GM18511 (cell line): ENCODE measurements around the gene CNNM2.
A peak's percentile ranks its signal among the peaks of the same experiment; 100 is the strongest.

Source experiments
- ATAC-seq: cut with Tn5 transposase; IDR thresholded peaks from one replicate; pipeline ENCODE4 v1.9.1; 2021; ENCODE audit warnings: mild to moderate bottlenecking, moderate library complexity; ENCODE audit not compliant: unreplicated experiment

CNNM2 gene

DNA sequence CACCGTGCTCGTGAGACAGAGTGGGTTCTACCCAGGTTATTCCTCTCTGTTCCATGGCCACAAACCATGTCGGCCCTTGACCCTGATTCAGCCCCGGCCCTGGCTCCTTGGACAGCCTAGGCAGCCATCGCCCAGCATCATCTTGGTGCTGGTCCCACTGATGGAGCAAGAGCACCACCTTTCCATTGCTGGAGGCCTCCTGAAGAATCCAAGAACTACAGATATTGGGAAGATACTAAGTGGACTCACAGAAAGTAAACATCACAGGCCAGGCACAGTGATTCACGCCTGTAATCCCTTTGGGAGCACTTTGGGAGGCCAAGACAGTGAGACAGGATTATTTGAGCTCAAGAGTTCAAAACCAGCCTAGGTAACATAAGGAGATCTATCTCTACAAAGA lies 149.9 kb downstream of the CNNM2 start:
- no peak for ATAC-seq

DNA sequence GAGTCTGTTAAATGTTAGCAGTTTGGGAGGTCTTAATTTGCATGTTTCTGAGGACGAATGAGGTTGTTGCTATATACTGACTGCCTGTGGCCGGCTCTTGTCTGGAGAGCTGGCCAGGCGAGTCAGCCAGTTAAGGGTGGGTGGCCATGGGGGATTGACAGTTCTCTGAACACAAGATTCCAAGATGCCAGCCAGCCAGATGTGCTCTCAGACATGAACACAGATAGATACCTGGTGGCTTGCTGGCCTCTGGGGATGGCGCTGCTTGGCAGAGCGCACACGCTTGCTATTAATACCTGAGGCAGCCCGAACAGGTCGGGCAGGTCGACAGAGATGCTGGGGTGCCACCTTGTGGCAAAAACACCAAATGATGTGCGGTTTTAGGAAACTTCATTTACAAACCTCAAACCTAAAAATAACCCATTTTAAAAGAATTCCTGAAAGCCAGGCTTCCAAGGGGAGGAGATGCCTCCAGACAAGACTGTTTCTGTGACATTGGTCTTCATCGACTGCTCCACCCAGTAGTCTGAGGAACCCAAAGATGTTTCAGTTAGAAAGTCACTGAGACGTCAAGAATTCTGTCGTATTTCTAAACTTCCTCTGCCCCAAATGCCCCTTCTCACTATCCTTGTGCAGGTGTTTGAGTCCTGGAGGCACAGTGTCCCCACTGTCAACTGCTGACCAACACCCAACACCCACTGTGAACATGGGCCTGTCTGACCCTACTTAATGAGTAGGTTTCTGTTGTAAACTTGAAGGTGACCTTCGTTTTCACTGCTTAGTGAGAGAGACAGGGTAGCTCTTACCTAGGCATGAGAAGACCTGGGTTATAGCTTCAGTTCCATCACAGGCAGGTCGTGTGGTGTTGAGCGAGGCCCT lies 151.6 kb downstream of the CNNM2 start:
- peak; percentile 69 for ATAC-seq

DNA sequence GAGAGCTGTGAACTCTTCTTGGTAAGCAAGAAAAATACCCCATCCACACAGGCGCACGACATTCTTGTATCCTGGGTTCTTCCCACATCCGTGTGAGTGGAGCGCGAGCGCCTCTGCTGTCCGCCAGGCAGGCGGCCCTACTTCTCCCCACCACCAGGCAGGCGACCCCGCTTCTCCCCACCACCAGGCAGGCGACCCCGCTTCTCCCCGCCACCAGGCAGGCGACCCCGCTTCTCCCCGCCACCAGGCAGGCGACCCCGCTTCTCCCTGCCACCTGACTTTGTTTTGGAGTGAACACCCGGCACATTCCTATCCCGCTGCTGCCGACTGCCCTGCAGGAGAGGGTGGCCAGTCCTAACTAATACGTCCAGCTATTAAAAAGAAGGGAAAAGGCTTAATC lies 154.2 kb downstream of the CNNM2 start:
- ATAC-seq = no peak

DNA sequence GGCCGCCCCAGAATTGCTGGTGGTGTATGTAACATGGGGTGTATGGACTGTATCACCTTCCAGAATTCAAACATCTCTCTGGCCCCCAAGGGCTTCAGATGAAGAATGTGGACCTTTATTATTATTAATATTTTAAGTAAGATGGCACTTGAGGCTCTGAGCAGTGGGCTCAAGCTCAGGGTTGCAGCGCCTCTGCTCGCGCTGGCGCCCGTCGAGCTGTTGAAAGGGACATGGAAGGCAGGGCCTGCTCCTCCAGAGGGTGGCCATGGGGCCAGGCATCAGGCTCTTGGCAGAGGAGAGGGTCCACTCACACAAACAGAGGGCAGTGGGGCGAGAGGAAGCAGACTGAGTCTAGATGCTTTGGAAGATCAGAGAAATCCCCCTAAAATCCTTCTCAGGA lies 154.8 kb downstream of the CNNM2 start:
- ATAC-seq = no peak

DNA sequence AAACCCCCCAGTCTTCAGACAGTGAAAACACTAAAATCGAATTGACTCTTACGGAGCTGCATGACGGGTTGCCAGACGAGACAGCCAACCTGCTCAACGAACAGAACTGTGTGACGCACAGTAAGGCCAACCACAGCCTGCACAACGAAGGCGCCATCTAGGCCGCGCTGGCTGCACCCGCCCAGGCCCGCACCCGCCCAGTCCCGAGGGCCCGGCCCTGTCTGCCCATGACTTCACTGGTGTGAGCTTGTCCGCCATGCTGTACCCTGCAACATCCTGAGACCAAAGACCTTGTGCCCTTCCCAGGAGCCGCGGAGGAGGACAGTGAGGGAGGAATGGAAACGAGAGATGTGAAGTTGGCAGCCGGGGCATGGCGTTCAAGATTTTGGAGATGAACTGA lies 158.9 kb downstream of the CNNM2 start:
- no peak for ATAC-seq

DNA sequence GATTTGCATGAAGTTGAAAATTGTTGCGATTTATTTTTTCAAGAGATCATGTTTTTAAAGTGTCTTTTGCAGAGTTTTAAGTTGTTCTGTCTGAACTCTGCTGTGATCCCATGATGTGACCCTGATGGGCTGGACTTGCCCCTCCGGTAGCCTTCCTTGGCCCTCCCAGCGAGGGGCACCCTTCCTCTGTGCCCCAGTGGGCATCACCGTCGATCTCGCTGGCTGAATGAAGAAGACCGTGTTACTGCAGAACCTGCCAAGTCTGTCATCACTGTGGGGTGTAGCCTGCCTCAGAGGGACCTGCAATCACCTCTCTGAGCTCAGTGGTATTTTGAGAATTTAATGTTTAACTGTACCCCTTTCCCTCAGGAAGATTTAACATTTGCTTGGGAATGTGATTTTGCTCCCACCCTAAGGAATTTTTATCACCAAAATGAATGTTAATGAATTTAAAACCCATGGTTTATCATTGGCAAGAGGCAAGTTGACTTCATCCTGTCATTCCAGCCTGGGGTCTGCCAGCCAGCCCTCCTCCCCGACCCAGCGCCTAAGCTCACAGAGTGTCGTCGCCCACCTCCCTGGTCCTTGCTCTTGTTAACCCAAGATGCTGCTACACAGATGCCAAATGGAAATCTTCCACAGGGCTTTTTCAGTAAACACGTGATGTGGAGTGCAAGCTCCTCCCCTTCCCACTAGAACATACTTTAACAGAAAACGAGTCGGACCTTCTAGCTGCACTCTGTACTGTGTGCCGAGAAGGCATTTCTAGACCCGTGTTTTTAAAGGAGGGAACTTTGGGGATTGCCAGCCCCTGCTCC lies 159.6 kb downstream of the CNNM2 start:
- no peak for ATAC-seq

DNA sequence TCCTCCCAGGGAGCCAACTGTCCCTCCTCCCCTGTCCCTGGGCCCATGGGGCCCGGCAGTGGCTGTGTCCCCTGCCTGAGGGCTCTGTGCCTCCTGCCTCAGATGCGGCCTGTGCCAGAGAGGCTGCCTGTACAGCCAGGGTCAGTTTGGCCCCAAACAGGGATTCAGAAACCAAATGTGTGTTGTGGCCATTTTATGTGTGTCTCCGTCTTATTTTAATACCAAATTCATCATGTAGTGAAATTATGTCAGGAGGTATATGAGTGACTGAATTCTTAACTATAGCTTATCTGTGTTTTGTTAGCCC lies 160.2 kb downstream of the CNNM2 start:
- ATAC-seq = no peak

DNA sequence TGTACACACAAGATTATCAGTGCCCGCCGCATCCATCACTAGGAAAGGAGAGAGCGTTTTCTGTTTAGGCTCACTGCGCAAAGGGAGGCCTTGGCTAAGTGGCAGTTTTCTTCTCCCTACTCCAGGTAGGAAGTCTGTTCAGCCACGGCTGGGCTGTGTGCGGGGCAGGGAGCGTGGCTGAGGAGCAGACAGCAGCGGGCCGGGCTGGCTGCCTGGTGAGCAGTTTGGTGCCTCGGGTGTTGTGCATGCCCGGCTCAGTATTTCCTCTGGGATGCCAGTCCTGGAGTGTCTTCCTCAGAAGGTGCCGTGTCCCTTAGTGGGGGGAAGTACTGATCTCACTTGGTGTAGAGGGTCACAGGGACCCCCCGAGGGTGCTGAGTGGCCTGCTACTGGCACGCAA lies 160.6 kb downstream of the CNNM2 start:
- ATAC-seq = no peak

DNA sequence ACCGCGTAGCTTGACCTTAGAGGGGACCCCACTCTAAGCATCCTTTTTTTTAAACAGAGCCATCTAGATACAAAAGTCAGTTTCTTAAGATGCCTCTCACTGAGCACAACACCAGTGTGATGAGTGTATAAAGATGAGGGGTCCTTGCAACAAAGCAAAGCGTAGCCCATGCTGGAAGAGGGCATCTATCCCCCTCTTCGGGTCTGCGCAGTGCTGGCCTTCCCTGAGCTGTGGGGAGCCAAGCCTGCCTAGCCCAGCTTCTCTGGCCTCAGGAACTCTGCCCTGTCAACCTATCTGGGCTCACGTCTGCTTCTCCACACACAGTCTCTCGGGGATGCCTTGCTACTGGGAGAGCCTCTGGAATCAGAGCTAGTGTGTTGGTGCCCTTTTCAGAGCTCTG lies 161.0 kb downstream of the CNNM2 start:
- ATAC-seq = no peak

DNA sequence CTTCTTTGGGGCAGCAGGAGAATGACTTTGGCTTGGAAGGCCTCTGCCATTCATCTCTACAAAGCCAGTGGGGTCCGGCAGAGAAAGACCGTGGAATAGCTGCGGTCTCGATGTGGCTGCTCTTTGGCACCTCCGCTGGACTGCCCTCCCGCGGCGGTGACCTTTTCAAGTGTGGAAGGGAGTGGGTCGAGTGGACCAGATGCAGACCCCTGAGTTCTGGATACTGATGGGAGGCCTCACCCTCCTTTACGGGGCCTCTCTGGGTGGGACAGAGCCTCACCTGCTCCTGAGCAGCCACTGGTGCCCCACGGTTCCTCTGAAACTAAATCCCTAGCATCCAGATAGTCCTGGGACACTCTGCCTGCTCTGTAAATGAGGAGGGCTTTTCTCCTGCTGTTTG lies 161.9 kb downstream of the CNNM2 start:
- ATAC-seq = no peak

DNA sequence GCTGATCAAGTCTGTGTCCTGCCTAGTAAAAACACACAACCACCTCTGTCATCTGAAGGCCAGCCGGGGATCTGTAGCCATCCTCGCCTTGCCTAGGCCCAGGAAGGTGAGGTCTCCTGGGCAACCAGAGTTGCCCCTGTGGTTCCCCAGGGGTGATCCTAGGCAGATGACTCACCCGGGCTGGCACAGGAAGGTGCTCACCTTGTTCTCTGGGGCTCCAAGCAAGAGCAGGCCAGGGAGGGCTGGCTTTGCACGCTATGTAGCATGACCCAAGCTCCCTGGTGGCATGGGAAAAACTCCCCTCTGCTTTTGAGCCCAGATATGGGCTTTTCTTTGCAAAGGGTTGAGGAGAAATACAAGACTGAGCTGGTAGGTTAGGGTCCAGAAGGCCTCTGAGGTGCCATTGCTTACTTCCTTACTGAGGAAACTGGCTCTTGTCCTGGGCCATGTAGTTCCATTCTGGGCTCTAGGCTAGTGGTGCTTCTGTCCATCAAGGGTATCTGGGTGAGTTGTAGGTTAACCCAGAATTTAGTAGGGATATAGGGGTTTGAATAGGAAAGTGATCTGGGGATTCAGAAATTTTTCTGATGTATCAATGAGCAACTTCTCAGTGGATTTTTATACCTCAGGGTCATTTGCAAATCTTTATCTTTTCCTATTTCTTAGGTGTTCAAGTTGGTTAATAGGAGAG lies 162.9 kb downstream of the CNNM2 start:
- no peak for ATAC-seq

DNA sequence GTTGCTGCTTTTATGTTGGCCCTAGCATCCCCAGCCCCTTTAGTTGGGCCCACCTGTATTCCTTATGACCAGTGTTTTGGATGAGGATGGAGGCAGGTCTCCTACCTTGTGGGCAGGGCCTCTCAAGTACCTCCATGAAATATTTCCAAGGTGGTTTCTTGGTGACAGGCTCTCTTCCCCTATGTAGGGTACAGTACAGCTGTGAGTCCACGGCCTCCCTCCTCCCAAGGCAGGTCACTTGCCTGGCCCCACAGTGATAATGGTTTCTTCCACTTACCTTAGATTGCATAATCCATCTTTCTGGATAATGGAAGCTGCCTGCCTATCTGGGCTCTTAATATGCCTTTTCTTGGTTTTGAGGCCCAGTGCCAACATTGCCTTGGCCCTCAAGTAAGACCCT lies 164.6 kb downstream of the CNNM2 start:
- no peak for ATAC-seq

DNA sequence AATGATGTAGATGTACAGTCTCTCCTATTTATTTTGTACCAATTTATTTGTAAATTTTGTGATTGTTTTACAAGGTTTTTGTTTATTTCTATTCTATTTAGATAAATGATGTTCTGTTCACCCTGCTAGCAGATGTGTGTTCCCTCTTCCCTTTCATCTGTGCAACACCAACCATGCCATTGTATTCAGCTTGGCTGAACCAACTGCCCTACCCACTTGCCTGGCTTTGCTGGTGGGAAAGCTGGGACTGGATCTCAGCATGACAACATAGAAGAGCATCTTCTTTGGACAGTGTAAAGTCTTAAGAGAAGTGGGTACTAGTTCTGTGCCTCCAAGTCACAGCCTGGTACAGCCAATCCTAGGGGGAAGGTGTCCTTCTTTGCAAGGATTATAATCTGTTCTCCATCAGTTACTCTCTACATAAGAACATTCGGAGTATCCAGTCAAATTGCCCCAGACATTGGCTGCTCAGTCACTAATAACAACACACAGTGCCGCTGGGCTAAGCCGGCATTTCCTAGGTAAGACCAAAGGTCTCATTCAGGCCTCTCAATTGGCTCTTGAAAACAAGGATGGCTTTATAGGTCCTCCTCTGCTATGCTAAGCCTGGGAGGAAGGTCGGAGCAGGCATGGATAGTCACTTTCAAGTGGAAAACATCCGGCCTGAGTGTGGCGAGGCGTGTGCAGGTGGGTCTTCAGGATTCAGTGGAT lies 165.3 kb downstream of the CNNM2 start:
- ATAC-seq = no peak

DNA sequence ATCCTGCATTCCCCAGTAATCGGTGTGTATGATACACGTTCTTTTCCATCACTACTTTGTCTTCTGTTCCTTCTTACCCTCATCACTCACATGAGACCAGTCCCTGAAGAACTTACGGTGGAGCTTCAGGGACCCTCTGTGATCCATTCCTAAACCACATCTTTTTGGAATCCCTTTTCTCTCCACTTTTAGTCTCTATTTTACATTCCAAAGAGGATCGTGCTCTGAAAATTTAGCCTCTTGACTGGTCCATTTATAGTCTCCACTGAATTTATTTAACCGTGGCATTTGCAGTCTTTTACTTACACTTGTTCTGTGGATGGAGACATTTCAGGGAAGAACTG lies 165.9 kb downstream of the CNNM2 start:
- no peak for ATAC-seq

DNA sequence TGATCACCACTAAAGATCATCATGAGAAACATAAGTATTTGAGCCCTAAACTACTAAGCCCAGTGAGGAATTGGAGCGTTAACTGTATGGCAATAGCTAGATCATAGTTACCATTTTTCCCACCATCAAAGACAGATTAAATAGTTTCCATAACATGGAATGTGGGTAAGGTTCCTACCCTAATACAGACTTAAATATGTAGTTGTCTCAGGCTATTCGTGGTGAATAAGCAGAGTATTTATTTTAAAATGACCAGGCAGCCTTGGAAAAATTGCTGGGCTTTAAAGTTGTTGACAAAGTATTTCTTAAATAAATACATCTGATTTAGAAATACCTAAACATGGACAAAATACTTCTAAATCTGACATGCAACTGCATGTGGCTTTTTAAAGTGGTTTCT lies 168.2 kb downstream of the CNNM2 start:
- ATAC-seq = no peak

DNA sequence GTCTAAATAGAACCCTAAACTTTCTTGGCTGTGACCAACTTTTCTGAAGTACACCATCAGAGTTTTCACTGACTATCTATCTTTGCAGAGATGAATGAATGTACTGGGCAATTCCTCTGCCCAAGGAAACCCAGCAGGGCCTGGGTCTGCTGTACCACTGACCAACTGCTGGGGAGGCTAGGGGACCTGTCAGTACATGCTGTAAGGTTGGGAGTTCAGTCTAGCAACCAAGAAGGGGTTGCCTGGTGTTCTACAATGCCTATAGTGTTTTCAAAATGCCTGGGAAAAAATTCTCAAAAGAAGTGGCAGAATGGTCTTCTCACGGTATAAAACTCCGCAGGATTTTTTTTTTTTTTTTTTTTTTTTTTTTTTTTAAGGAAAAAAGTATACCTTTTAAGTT lies 168.7 kb downstream of the CNNM2 start:
- no peak for ATAC-seq

DNA sequence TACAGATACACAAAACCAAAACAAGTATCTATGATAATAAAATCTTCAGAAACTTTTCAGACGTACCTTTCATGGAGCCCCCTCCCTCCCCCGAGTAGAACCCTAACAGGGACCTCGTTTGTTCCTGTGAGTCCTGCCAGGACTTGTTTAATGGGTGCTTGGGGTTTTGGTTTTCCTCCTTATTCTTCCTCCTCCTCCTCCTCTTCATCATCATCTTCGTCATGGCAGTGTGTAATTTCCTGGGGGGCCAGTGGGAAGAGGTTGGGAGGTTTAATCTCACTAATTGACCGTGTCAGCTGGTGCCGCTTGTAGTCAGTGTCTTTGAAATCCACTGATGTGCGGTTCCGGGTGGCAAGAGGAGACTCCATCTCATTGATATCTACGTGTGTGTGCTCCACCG lies 171.4 kb downstream of the CNNM2 start:
- no peak for ATAC-seq

DNA sequence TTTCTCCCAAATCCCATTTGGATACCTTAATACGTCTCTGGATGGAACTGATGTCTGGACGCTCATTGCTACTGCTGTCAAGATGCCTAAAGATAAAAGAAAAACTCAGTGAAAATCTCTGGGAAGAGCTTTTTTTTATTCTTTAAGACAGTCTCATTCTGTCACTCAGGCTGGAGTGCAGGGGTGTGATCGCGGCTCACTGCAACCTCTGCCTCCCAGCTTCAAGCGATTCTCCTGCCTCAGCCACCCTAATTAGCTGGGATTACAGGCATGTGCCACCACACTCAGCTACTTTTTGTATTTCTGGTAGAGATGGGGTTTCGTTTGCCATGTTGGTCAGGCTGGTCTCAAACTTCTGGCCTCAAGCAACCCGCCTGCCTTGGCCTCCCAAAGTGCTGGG lies 172.8 kb downstream of the CNNM2 start:
- ATAC-seq = no peak

DNA sequence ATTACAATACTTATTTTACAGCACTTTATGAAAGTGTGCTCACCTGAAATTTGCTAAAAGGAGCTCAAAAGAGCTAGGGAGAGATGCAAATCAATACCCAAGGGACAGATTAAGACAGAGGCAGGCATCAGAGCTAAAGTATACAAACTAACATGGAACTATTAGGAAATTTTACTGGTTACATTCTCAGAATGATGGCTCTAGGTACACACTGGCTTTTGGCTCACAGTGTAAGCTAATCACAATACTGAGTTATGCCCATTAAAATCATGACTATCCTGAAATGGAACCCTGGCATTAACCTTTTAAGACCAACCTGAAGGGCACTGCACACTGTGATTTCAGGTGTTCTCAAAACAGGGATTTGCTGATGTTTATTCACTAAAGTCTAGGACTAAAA lies 176.9 kb downstream of the CNNM2 start:
- ATAC-seq = no peak

DNA sequence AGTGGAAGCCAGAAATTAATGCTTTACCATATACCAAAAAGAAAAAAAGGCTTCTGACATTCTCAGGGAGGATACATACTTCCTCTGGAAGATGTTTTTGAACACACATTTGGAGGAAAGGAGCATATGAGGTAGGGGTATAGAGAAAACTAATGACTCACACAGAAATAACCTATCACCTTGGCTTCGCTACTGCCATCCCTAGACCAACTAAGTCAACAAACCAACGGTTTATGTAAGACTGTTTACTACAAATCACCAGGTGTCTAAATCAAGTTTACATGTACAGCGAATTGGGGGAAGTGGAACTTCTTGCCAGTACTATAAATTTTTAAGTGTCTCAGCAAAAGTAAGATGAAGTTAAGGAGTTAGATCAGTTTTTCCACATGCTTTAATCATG lies 178.0 kb downstream of the CNNM2 start:
- no peak for ATAC-seq

DNA sequence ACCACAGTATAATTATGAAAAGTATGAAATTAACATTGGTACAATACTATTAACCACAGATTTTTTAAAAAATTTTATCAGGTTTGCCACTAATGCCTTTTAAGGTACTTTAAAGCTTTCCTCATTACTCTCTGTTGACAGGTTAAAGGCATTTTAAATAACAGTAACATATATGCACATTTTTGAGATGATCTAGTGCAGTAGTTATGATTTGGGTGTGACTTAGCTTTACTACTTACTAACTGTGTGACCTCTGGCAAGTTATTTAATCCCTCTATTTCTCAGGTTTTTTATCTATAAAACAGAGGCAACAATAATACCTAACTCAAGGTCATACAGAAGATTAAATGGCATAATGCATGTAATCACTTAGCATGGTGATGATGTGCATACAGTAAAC lies 180.1 kb downstream of the CNNM2 start:
- no peak for ATAC-seq
